HEK293 (cell line): ENCODE data around the gene KCNMA1.

Experiments used
- CTCF ChIA-PET: fragments of 350-600 bp; formaldehyde crosslinking; extraction: SDS; loops from one replicate; lab custom pipeline; 2021; ENCODE audit warnings: antibody characterized with exemption; lab: Yijun Ruan, JAX
- POLR2A ChIA-PET: fragments of 300-600 bp; formaldehyde crosslinking; extraction: SDS; loops from one replicate; lab custom pipeline; 2020; ENCODE audit warnings: antibody characterized with exemption, inconsistent platforms; lab: Yijun Ruan, JAX
- H3K27ac ChIP-seq: fragments of 200-500 bp; sonication (Bioruptor generic); 2 replicates; pipeline ENCODE4 v1.5.1; 2014; ENCODE audit warnings: low read depth, low read length, control low read depth, inconsistent platforms; ENCODE audit errors: extremely low read depth
- H3K36me3 ChIP-seq, 2 experiments: fragments of 200-500 bp in 1 of 2; sonication (Bioruptor generic) in 1 of 2; 1 replicate in 1 of 2; 2 replicates in 1 of 2; pipeline ENCODE4 v1.5.1; 2014 to 2017; ENCODE audit warnings: inconsistent platforms in 2 of 2, low read length in 2 of 2; ENCODE audit not compliant: control insufficient read depth in 2 of 2, insufficient read depth in 1 of 2
- H3K4me1 ChIP-seq: fragments of 200-500 bp; sonication (Bioruptor generic); 2 replicates; pipeline ENCODE4 v1.5.1; 2014; ENCODE audit warnings: mild to moderate bottlenecking, low read length, inconsistent platforms; ENCODE audit not compliant: control insufficient read depth, insufficient read depth
- H3K4me3 ChIP-seq: 2 replicates; pipeline ENCODE4 v1.5.1; 2011; ENCODE audit warnings: low read depth, mild to moderate bottlenecking, control low read depth, low read length, moderate library complexity
- H3K9me3 ChIP-seq: fragments of 200-500 bp; sonication (Bioruptor generic); 2 replicates; pipeline ENCODE4 v1.5.1; 2014; ENCODE audit warnings: low read depth, low read length, inconsistent platforms; ENCODE audit not compliant: control insufficient read depth, insufficient read depth
- BCL6B ChIP-seq: fragments of 450-650 bp; formaldehyde crosslinking; IDR thresholded peaks from 2 replicates; pipeline ENCODE4 v1.5.1; 2017; ENCODE audit warnings: missing biosample characterization, missing genetic modification characterization
- GLIS2 ChIP-seq: fragments of 450-650 bp; formaldehyde crosslinking; IDR thresholded peaks from 2 replicates; pipeline ENCODE4 v1.5.1; 2016; ENCODE audit warnings: missing biosample characterization, missing genetic modification characterization
- HOXC10 ChIP-seq: sonication (generic); formaldehyde crosslinking; IDR thresholded peaks from 2 replicates; pipeline ENCODE4 v1.8.1; 2023; ENCODE audit warnings: mild to moderate bottlenecking, missing genetic modification reagents
- IKZF3 ChIP-seq: fragments of 450-650 bp; IDR thresholded peaks from 2 replicates; pipeline ENCODE4 v1.5.0; 2018; ENCODE audit warnings: missing biosample characterization, mild to moderate bottlenecking, missing genetic modification characterization, moderate library complexity
- INSM2 ChIP-seq: fragments of 450-650 bp; formaldehyde crosslinking; IDR thresholded peaks from 2 replicates; pipeline ENCODE4 v1.5.1; 2016; ENCODE audit warnings: missing biosample characterization, missing genetic modification characterization
- KLF8 ChIP-seq: fragments of 450-650 bp; formaldehyde crosslinking; IDR thresholded peaks from 2 replicates; pipeline ENCODE4 v1.5.1; 2016; ENCODE audit warnings: missing biosample characterization, missing genetic modification characterization
- MYNN ChIP-seq: fragments of 450-650 bp; formaldehyde crosslinking; IDR thresholded peaks from 2 replicates; pipeline ENCODE4 v1.5.1; 2016; ENCODE audit warnings: missing biosample characterization, missing genetic modification characterization, borderline replicate concordance
- PRDM6 ChIP-seq: fragments of 450-650 bp; formaldehyde crosslinking; IDR thresholded peaks from 2 replicates; pipeline ENCODE4 v1.5.1; 2017; ENCODE audit warnings: missing biosample characterization, missing genetic modification characterization
- SCRT2 ChIP-seq: fragments of 450-650 bp; formaldehyde crosslinking; IDR thresholded peaks from 2 replicates; pipeline ENCODE4 v1.5.1; 2016; ENCODE audit warnings: missing biosample characterization, missing genetic modification characterization
- ZBTB49 ChIP-seq: fragments of 450-650 bp; formaldehyde crosslinking; IDR thresholded peaks from 2 replicates; pipeline ENCODE4 v1.5.1; 2016; ENCODE audit warnings: missing biosample characterization, missing genetic modification characterization, low read depth
- ZBTB8A ChIP-seq: fragments of 450-650 bp; formaldehyde crosslinking; IDR thresholded peaks from 2 replicates; pipeline ENCODE4 v1.5.1; 2016; ENCODE audit warnings: missing biosample characterization, missing genetic modification characterization
- ZNF148 ChIP-seq: fragments of 450-650 bp; formaldehyde crosslinking; IDR thresholded peaks from 2 replicates; pipeline ENCODE4 v1.5.0; 2017; ENCODE audit warnings: missing biosample characterization, missing genetic modification characterization, borderline replicate concordance
- ZNF223 ChIP-seq: fragments of 450-650 bp; formaldehyde crosslinking; IDR thresholded peaks from 2 replicates; pipeline ENCODE4 v1.5.1; 2016; ENCODE audit warnings: missing biosample characterization, missing genetic modification characterization
- ZNF311 ChIP-seq: fragments of 450-650 bp; formaldehyde crosslinking; IDR thresholded peaks from 2 replicates; pipeline ENCODE4 v1.5.1; 2017; ENCODE audit warnings: missing biosample characterization, missing genetic modification characterization, borderline replicate concordance
- ZNF366 ChIP-seq: fragments of 450-650 bp; formaldehyde crosslinking; conservative IDR thresholded peaks from 2 replicates; pipeline ENCODE4 v1.5.1; 2016; ENCODE audit warnings: missing biosample characterization, missing genetic modification characterization
- ZNF513 ChIP-seq: fragments of 450-650 bp; IDR thresholded peaks from 2 replicates; pipeline ENCODE4 v1.5.1; 2018; ENCODE audit warnings: missing biosample characterization, missing genetic modification characterization
- ZNF626 ChIP-seq: fragments of 450-650 bp; sonication (Bioruptor Pico); formaldehyde crosslinking; IDR thresholded peaks from 2 replicates; pipeline ENCODE4 v1.5.1; 2018; ENCODE audit warnings: missing biosample characterization, missing genetic modification characterization, inconsistent platforms
- ZNF677 ChIP-seq: fragments of 450-650 bp; IDR thresholded peaks from 2 replicates; pipeline ENCODE4 v1.5.0; 2018; ENCODE audit warnings: missing biosample characterization, mild to moderate bottlenecking, missing genetic modification characterization, moderate library complexity
- ZNF692 ChIP-seq: fragments of 450-650 bp; formaldehyde crosslinking; IDR thresholded peaks from 2 replicates; pipeline ENCODE4 v1.5.1; 2016; ENCODE audit warnings: missing biosample characterization, missing genetic modification characterization
- ZNF837 ChIP-seq: fragments of 450-650 bp; formaldehyde crosslinking; IDR thresholded peaks from 2 replicates; pipeline ENCODE4 v1.5.1; 2016; ENCODE audit warnings: missing biosample characterization, missing genetic modification characterization

The KCNMA1 gene

GRCh38 chr10:77500754-77501151 lies 136.9 kb downstream of the KCNMA1 start:
- CTCF ChIA-PET = interaction anchor here (0.7 kb wide), 1 partner anchor 330 kb away, joined by 3 read pairs; no protein-coding TSS in a partner anchor
- no peaks in the 10 kb centered on the region; the same call in 1 of the 2 replicates for H3K4me1 ChIP-seq
- H3K9me3 ChIP-seq = no peaks in the 10 kb centered on the region
- no peak overlapping the region for H3K27ac ChIP-seq
- no peak overlapping the region for H3K4me3 ChIP-seq
- no peak for TF ChIP-seq ZNF311 (tag by site-specific recombination)
- TF ChIP-seq PRDM6 (tag by site-specific recombination) = no peak
- TF ChIP-seq KLF8 (tag by site-specific recombination) = no peak
- no peak for TF ChIP-seq ZNF677 (tag by site-specific recombination)
- TF ChIP-seq ZNF692 (tag by site-specific recombination) = no peak
- TF ChIP-seq BCL6B (tag by site-specific recombination) = no peak
- no peak for TF ChIP-seq GLIS2 (tag by site-specific recombination)
- TF ChIP-seq ZNF513 (tag by site-specific recombination) = no peak
- no peak for TF ChIP-seq ZBTB49
- no peak for TF ChIP-seq IKZF3 (tag by site-specific recombination)
- POLR2A ChIA-PET = no interaction called here
- H3K36me3 ChIP-seq = no peaks in the 10 kb centered on the region

- no peaks in the 10 kb centered on the region for H3K9me3 ChIP-seq
- H3K36me3 ChIP-seq = no peaks in the 10 kb centered on the region
- ChIA-PET CTCF (no interaction called here), POLR2A (no interaction called here)
- H3K27ac ChIP-seq = no peak overlapping the region
- no peaks in the 10 kb centered on the region for H3K4me1 ChIP-seq
- no peak overlapping the region for H3K4me3 ChIP-seq
- TF ChIP-seq ZNF837 (tag by site-specific recombination) (no peak), INSM2 (no peak), SCRT2 (tag by site-specific recombination) (no peak), ZNF626 (tag by site-specific recombination) (no peak), MYNN (no peak), ZNF148 (tag by site-specific recombination) (no peak), ZNF366 (tag by site-specific recombination) (no peak), HOXC10 (no peak), PRDM6 (tag by site-specific recombination) (no peak), ZNF223 (tag by site-specific recombination) (no peak), ZBTB8A (no peak)
These were observed 138.8 kb downstream of the KCNMA1 start for GRCh38 chr10:77498829-77499228.
